Kidney (tissue), 14 donors: ENCODE results near the gene ARHGDIA. TPM values are rescaled to one million over a fixed set of nuclear protein-coding genes. Genes with fewer than 3 reads are reported as not detected.

Source experiments
- DNase-seq, 5 donors: peaks; one replicate each; pipeline ENCODE4 v3.0.0-alpha.2; 2013 to 2020
- FAIRE-seq: peaks from 2 replicates; lab custom pipeline; 2012; peaks lifted over from hg19 to GRCh38; lab: Jason Lieb, UNC
- H3K27ac ChIP-seq, 2 donors: one replicate each; pipeline ENCODE4 v1.7.0; 2013; ENCODE audit warnings: low read depth in 2 of 2, low read length in 2 of 2, inconsistent platforms in 1 of 2
- H3K27me3 ChIP-seq: one replicate; pipeline ENCODE4 v1.7.1; 2013; ENCODE audit warnings: low read length, inconsistent platforms; ENCODE audit not compliant: control insufficient read depth, insufficient read depth
- H3K36me3 ChIP-seq, 3 donors: one replicate each; pipeline versions ENCODE4 v1.7.0 to v1.7.1; 2013; ENCODE audit warnings: low read length in 3 of 3, control low read depth in 1 of 3, inconsistent platforms in 1 of 3; ENCODE audit not compliant: insufficient read depth in 3 of 3, control insufficient read depth in 2 of 3
- H3K4me1 ChIP-seq, 3 donors: one replicate each; pipeline versions ENCODE4 v1.7.0 to v1.7.1; 2013; ENCODE audit warnings: low read length in 3 of 3, inconsistent platforms in 1 of 3, low read depth in 1 of 3; ENCODE audit not compliant: control insufficient read depth in 2 of 3, insufficient read depth in 2 of 3
- H3K4me3 ChIP-seq, 3 donors: one replicate each; pipeline versions ENCODE4 v1.7.0 to v1.8.1; 2013; ENCODE audit warnings: low read length in 3 of 3, control low read depth in 1 of 3, inconsistent platforms in 1 of 3
- H3K9ac ChIP-seq, 3 donors: one replicate each; pipeline versions ENCODE4 v1.7.0 to v1.7.1; 2013; ENCODE audit warnings: low read length in 3 of 3, control low read depth in 1 of 3, inconsistent platforms in 1 of 3
- H3K9me3 ChIP-seq, 3 donors: one replicate each; pipeline versions ENCODE4 v1.7.0 to v1.7.1; 2013; ENCODE audit warnings: low read length in 3 of 3, control low read depth in 1 of 3, inconsistent platforms in 1 of 3; ENCODE audit not compliant: control insufficient read depth in 2 of 3, insufficient read depth in 1 of 3
- CTCF ChIP-seq: IDR thresholded peaks from 3 replicates; pipeline ENCODE4 v1.5.1; 2012; ENCODE audit warnings: mild to moderate bottlenecking, moderate library complexity, borderline replicate concordance; ENCODE audit not compliant: insufficient read depth; ENCODE audit errors: extremely low read depth
- intact Hi-C: fragments of 100-400 bp; cut with DNase I; formaldehyde crosslinking; loops from one replicate; pipeline ENCODE4 v1.11.1; 2022
- polyA plus RNA-seq: library from polyadenylated mRNA; stranded (reverse); fragments of 350-450 nt; fragmentation: Illumina TruSeq; extraction: RNeasy Lipid Tissue Mini Kit (QIAGEN cat#74804); gene quantifications from one replicate; pipeline ENCODE4 v1.2.3, GENCODE V29; 2014; ENCODE audit warnings: low read depth, low replicate concordance; ENCODE audit not compliant: insufficient read depth
- total RNA-seq: library from RNA; stranded (reverse); fragmentation: NEBNext Ultra II Directional; extraction: Animal tissue kit (Norgen Biotek cat#: 25700); gene quantifications from one replicate; pipeline ENCODE4 v1.2.1, GENCODE V29; 2021
- donor health status: control.
- donor health status: control.
- donor health status: control.
- donor health status: control.
- donor health status: control.
- donor health status: DM: yes; HTN: yes; CAD: no.
- donor health status: Normal renal cell carcinoma (clear cell type).

Gene ARHGDIA
- total and polyA plus RNA-seq, 2 donors from 2014 or later, result 424 to 453 TPM

GRCh38 chr17:81877569-81877968 lies 6.4 kb upstream of the ARHGDIA start:
- DNase-seq, result no peak
- H3K9me3 ChIP-seq, result no peaks in the 10 kb centered on the region
- H3K27me3 ChIP-seq, result no peaks in the 10 kb centered on the region
- H3K4me3 ChIP-seq, result no peak overlapping the region
- intact Hi-C loops, result no loop called here
- no peaks in the 10 kb centered on the region for H3K36me3 ChIP-seq
- no peak for FAIRE-seq
- no peak overlapping the region for H3K9ac ChIP-seq
- H3K27ac ChIP-seq, result no peak overlapping the region
- peaks cover 0 to 3% (median 0%) of the 10 kb centered on the region in 3 donors for H3K4me1 ChIP-seq
- TF ChIP-seq CTCF, result no peak

- Histone ChIP-seq H3K36me3 (peaks cover 0 to 10% (median 0%) of the 10 kb centered on the region in 3 donors), H3K27ac (peak overlapping the region; percentile 98 to 99), H3K9ac (peak overlapping the region; percentile 42 to 92 (median 88)), H3K27me3 (no peaks in the 10 kb centered on the region), H3K4me3 (peak overlapping the region; percentile 68 to 88 (median 69)), H3K9me3 (no peaks in the 10 kb centered on the region), H3K4me1 (peaks cover 0 to 29% (median 21%) of the 10 kb centered on the region in 3 donors)
- FAIRE-seq (no peak), DNase-seq (peak; percentile 89 to 98 (median 96))
- peak; percentile 55 for TF ChIP-seq CTCF
- intact Hi-C loops, result no loop called here
Observed at GRCh38 chr17:81871387-81872230, 472 bp upstream of the ARHGDIA start.

- intact Hi-C loops, result no loop called here
- FAIRE-seq (no peak), DNase-seq (peak in 3 of 5 donors; percentile 21 to 70 (median 53))
- Histone ChIP-seq H3K4me3 (peak overlapping the region; percentile 43 to 64 (median 47)), H3K36me3 (peaks cover 0 to 10% (median 0%) of the 10 kb centered on the region in 3 donors), H3K9ac (peak overlapping the region; percentile 23 to 77 (median 74)), H3K27me3 (no peaks in the 10 kb centered on the region), H3K27ac (peak overlapping the region; percentile 65 to 92), H3K9me3 (no peaks in the 10 kb centered on the region), H3K4me1 (peaks cover 0 to 39% (median 30%) of the 10 kb centered on the region in 3 donors)
- TF ChIP-seq CTCF, result no peak
Observed at GRCh38 chr17:81870131-81870980, 781 bp downstream of the ARHGDIA start.
